Type B pancreatic cell (in vitro differentiated cells): ENCODE results near the gene HDDC2. TPM values are rescaled to one million over a fixed set of nuclear protein-coding genes. Genes with fewer than 3 reads are reported as not detected.

ENCODE experiments used
- DNase-seq: peaks from one replicate; pipeline ENCODE4 v3.0.0; 2021; ENCODE audit warnings: mixed read lengths; ENCODE audit not compliant: unreplicated experiment; ENCODE audit errors: extremely low spot score
- H3K27ac Mint-ChIP-seq: 2 replicates; pipeline ENCODE4 v1.8.0; 2021; ENCODE audit warnings: mild to moderate bottlenecking, mixed read lengths
- H3K27me3 Mint-ChIP-seq: 2 replicates; pipeline ENCODE4 v1.8.0; 2021; ENCODE audit warnings: mixed read lengths
- H3K36me3 Mint-ChIP-seq: 2 replicates; pipeline ENCODE4 v1.8.0; 2021; ENCODE audit warnings: mixed read lengths
- H3K4me1 Mint-ChIP-seq: one replicate; pipeline ENCODE4 v1.8.0; 2021; ENCODE audit warnings: mixed read lengths; ENCODE audit not compliant: unreplicated experiment
- H3K4me3 Mint-ChIP-seq: 2 replicates; pipeline ENCODE4 v1.8.0; 2021; ENCODE audit warnings: mild to moderate bottlenecking, mixed read lengths
- H3K9me3 Mint-ChIP-seq: 2 replicates; pipeline ENCODE4 v1.8.0; 2021; ENCODE audit warnings: mixed read lengths
- CTCF ChIP-seq: fragments of 200-600 bp; sonication (generic); conservative IDR thresholded peaks from 2 replicates; pipeline ENCODE4 v1.5.0; 2021; ENCODE audit warnings: antibody characterized with exemption, mild to moderate bottlenecking
- total RNA-seq: library from RNA; stranded (reverse); gene quantifications from 2 replicates; pipeline ENCODE4 v1.2.1, GENCODE V29; 2021; ENCODE audit warnings: low replicate concordance

The HDDC2 gene
- total RNA-seq, 1 donor from 2014 or later, result 90.0 TPM

DNA sequence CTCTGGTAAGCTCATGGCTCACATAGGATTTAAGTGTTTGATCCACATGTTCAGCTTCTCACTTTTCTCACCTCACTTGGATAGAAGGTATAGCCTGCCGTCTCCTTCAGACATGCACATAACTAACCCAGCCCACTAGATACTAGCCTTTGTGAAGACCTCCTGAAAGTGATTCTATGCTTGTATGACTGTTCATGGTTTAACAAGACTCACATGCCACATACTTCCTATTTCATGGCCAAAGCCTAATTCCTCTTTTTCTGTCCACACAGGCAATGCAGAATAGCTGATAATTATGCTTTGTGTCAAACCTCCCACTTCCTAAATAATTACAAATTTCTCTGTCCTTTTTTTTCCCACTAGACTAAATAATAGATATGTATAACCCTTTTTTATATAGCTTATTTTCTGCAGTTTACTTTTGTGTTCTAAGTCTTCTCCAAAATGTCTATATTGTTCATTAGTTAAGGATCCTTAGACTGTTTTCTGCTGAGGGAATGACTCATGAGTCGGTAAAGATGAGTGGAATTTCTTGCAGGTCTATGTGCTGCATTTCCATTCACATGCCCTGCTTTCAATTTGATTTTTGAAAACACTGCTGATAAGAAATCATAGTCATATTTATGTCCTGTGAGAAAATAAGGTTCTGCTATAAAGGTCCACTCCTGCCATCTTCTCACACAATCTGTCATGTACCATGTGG, 43.0 kb downstream of the HDDC2 start:
- Mint-ChIP-seq H3K27me3 (no peaks in the 10 kb centered on the region), H3K36me3 (peaks cover 18% of the 10 kb centered on the region), H3K9me3 (no peaks in the 10 kb centered on the region), H3K27ac (no peak overlapping the region), H3K4me1 (peaks cover 9% of the 10 kb centered on the region), H3K4me3 (no peak overlapping the region)
- DNase-seq, result no peak
- no peak for TF ChIP-seq CTCF

DNA sequence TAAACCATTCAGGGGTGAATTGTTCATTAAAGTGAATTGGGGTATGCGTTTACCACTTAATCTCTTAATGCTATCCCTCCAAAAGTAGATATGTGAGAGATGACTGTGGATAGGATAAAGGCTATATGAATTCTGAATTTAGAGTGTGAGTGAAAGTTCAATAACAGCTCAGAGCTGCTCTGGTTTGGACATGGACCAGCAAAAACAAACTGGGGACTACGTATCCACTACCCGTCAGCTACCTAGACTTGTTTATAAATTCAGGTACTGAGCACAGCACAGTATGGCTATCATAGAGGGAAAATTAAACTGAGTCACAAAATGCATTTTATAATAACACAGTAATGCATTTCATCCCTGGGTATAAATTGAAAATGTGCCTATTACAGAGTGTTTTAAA, 44.4 kb downstream of the HDDC2 start:
- no peak overlapping the region for H3K4me3 Mint-ChIP-seq
- peaks cover 13% of the 10 kb centered on the region for H3K4me1 Mint-ChIP-seq
- TF ChIP-seq CTCF, result no peak
- peaks cover 11% of the 10 kb centered on the region for H3K36me3 Mint-ChIP-seq
- H3K9me3 Mint-ChIP-seq, result no peaks in the 10 kb centered on the region
- H3K27ac Mint-ChIP-seq, result no peak overlapping the region
- no peaks in the 10 kb centered on the region for H3K27me3 Mint-ChIP-seq
- no peak for DNase-seq

- peaks cover 23% of the 10 kb centered on the region for H3K4me1 Mint-ChIP-seq
- H3K27me3 Mint-ChIP-seq, result no peaks in the 10 kb centered on the region
- peaks cover 14% of the 10 kb centered on the region for H3K36me3 Mint-ChIP-seq
Observed at GRCh38 chr6:125255201-125255600, 46.6 kb downstream of the HDDC2 start.

DNA sequence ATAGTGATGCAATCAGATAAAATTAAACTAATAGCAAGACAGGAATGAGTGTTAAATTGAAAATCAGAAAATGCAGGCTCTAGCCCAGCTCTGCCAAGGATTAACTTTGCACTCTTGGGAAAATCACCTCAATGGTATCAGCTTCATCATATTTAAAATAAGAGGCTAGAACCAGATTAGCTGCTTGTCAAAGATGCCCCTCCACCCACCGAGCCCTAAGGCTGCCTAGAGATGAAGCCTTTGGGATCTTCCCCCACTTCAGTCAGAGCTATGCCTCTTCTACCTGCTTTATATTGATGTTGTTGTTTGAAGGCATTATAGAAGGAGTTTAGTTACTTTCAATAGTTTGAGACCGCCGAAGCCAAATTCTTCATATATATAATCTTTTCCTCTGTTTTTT, 47.4 kb downstream of the HDDC2 start:
- Mint-ChIP-seq H3K4me3 (peak overlapping the region; percentile 51), H3K27ac (peak overlapping the region; percentile 72), H3K27me3 (no peaks in the 10 kb centered on the region), H3K36me3 (peaks cover 13% of the 10 kb centered on the region), H3K4me1 (peaks cover 23% of the 10 kb centered on the region), H3K9me3 (no peaks in the 10 kb centered on the region)
- DNase-seq, result no peak
- no peak for TF ChIP-seq CTCF

More at GRCh38 chr6:125255201-125255600, 46.6 kb downstream of the HDDC2 start:
- no peak for TF ChIP-seq CTCF
- no peak for DNase-seq
- H3K4me3 Mint-ChIP-seq, result no peak overlapping the region
- H3K27ac Mint-ChIP-seq, result no peak overlapping the region
- H3K9me3 Mint-ChIP-seq, result no peaks in the 10 kb centered on the region

- Mint-ChIP-seq H3K4me3 (no peak overlapping the region), H3K27ac (no peak overlapping the region), H3K27me3 (no peaks in the 10 kb centered on the region), H3K4me1 (peaks cover 23% of the 10 kb centered on the region), H3K36me3 (peaks cover 13% of the 10 kb centered on the region), H3K9me3 (no peaks in the 10 kb centered on the region)
- no peak for DNase-seq
- no peak for TF ChIP-seq CTCF
Observed at GRCh38 chr6:125253881-125254280, 47.9 kb downstream of the HDDC2 start.

DNA sequence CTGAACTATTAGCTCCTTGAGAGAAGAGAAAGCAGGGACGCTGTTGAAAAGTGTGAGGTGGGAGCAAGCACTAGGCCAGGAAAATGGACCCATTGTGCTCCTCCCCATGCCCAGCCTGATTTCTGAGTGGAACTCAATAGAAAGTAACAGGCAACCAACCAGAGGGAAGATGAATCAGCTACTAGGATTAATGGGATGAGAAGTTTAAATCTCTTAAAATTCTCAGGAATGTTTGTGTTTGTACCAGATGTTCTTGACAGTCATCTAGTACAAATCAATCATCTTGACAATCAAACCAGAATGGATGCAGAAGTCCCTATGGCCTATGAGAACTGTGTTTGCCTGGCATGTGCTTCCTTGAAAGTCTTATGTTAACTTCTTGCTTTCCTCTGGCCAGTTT, 48.9 kb downstream of the HDDC2 start:
- H3K4me3 Mint-ChIP-seq, result no peak overlapping the region

More for the DNA sequence above, 48.9 kb downstream of the HDDC2 start:
- Mint-ChIP-seq H3K27me3 (no peaks in the 10 kb centered on the region), H3K36me3 (peaks cover 12% of the 10 kb centered on the region), H3K27ac (no peak overlapping the region), H3K4me1 (peaks cover 23% of the 10 kb centered on the region), H3K9me3 (no peaks in the 10 kb centered on the region)
- no peak for DNase-seq
- no peak for TF ChIP-seq CTCF
